H9 (cell line): ENCODE results near the gene HARS1. TPM values are rescaled to one million over a fixed set of nuclear protein-coding genes. Genes with fewer than 3 reads are reported as not detected.

ENCODE experiments used
- DNase-seq: peaks from one replicate; pipeline ENCODE4 v3.0.0-alpha.2; 2017
- H2AFZ ChIP-seq: one replicate; pipeline ENCODE4 v1.6.1; 2013; ENCODE audit warnings: mild to moderate bottlenecking, low read length, control low read depth, moderate library complexity
- H2AK5ac ChIP-seq: 2 replicates; pipeline ENCODE4 v1.6.1; 2013; ENCODE audit warnings: low read length, control low read depth, mixed read lengths; ENCODE audit not compliant: insufficient read length
- H2BK120ac ChIP-seq: one replicate; pipeline ENCODE4 v1.6.1; 2013; ENCODE audit warnings: low read depth, mild to moderate bottlenecking, low read length, control low read depth, inconsistent platforms; ENCODE audit not compliant: poor library complexity, severe bottlenecking
- H2BK12ac ChIP-seq: 2 replicates; pipeline ENCODE4 v1.6.1; 2013; ENCODE audit warnings: low read length, control low read depth, mixed read lengths, low read depth; ENCODE audit not compliant: insufficient read length
- H2BK15ac ChIP-seq: 2 replicates; pipeline ENCODE4 v1.6.1; 2013; ENCODE audit warnings: low read depth, low read length, control low read depth
- H2BK20ac ChIP-seq: one replicate; pipeline ENCODE4 v1.6.1; 2013; ENCODE audit warnings: low read depth, mild to moderate bottlenecking, low read length, control low read depth, inconsistent platforms; ENCODE audit not compliant: poor library complexity, severe bottlenecking
- H2BK5ac ChIP-seq: 2 replicates; pipeline ENCODE4 v1.6.1; 2013; ENCODE audit warnings: low read length, control low read depth, mixed read lengths; ENCODE audit not compliant: insufficient read length
- H3K14ac ChIP-seq: 2 replicates; pipeline ENCODE4 v1.6.1; 2013; ENCODE audit warnings: low read length, control low read depth; ENCODE audit not compliant: insufficient read depth
- H3K18ac ChIP-seq: 2 replicates; pipeline ENCODE4 v1.6.1; 2013; ENCODE audit warnings: low read depth, mild to moderate bottlenecking, mixed read lengths, low read length, control low read depth; ENCODE audit not compliant: insufficient read length
- H3K23ac ChIP-seq: 2 replicates; pipeline ENCODE4 v1.6.1; 2013; ENCODE audit warnings: low read length, control low read depth, mixed read lengths, low read depth; ENCODE audit not compliant: insufficient read length
- H3K23me2 ChIP-seq: 2 replicates; pipeline ENCODE4 v1.6.1; 2013; ENCODE audit warnings: low read depth, mild to moderate bottlenecking, mixed read lengths, low read length, control low read depth; ENCODE audit not compliant: insufficient read length, poor library complexity, severe bottlenecking
- H3K27ac ChIP-seq: 2 replicates; pipeline ENCODE4 v1.5.1; 2013; ENCODE audit warnings: low read length, control low read depth, mixed read lengths, low read depth; ENCODE audit not compliant: insufficient read length
- H3K27me3 ChIP-seq: 2 replicates; pipeline ENCODE4 v1.6.1; 2013; ENCODE audit warnings: low read length, control low read depth, inconsistent platforms; ENCODE audit not compliant: insufficient read depth
- H3K4ac ChIP-seq: 2 replicates; pipeline ENCODE4 v1.6.1; 2013; ENCODE audit warnings: low read depth, mild to moderate bottlenecking, control low read depth, inconsistent platforms, low read length, moderate library complexity
- H3K4me1 ChIP-seq: 2 replicates; pipeline ENCODE4 v1.6.1; 2013; ENCODE audit warnings: low read length, control low read depth, inconsistent platforms; ENCODE audit not compliant: insufficient read depth
- H3K4me2 ChIP-seq: 2 replicates; pipeline ENCODE4 v1.6.1; 2013; ENCODE audit warnings: low read length, control low read depth, mixed read lengths; ENCODE audit not compliant: insufficient read length, insufficient read depth
- H3K56ac ChIP-seq: 2 replicates; pipeline ENCODE4 v1.6.1; 2013; ENCODE audit warnings: low read depth, mild to moderate bottlenecking, mixed read lengths, low read length, control low read depth; ENCODE audit not compliant: insufficient read length
- H3K79me1 ChIP-seq: 2 replicates; pipeline ENCODE4 v1.6.1; 2013; ENCODE audit warnings: low read depth, mild to moderate bottlenecking, moderate library complexity, low read length, control low read depth, inconsistent platforms; ENCODE audit not compliant: insufficient read depth, poor library complexity, severe bottlenecking
- H3K79me2 ChIP-seq: 2 replicates; pipeline ENCODE4 v1.6.1; 2013; ENCODE audit warnings: low read length, control low read depth, inconsistent platforms; ENCODE audit not compliant: insufficient read depth
- H3K9ac ChIP-seq: 2 replicates; pipeline ENCODE4 v1.6.1; 2013; ENCODE audit warnings: low read length, control low read depth, mixed read lengths; ENCODE audit not compliant: insufficient read length; ENCODE audit errors: extremely low read depth
- H3K9me3 ChIP-seq: one replicate; pipeline ENCODE4 v1.6.1; 2013; ENCODE audit warnings: low read depth, low read length, inconsistent platforms; ENCODE audit not compliant: control insufficient read depth
- H3T11ph ChIP-seq: one replicate; pipeline ENCODE4 v1.6.1; 2013; ENCODE audit warnings: mild to moderate bottlenecking, low read length, control low read depth, inconsistent platforms
- H4K20me1 ChIP-seq: one replicate; pipeline ENCODE4 v1.6.1; 2013; ENCODE audit not compliant: control insufficient read depth, insufficient read length, insufficient read depth
- H4K5ac ChIP-seq: 2 replicates; pipeline ENCODE4 v1.6.1; 2013; ENCODE audit warnings: low read depth, mild to moderate bottlenecking, mixed read lengths, low read length, control low read depth; ENCODE audit not compliant: insufficient read length
- H4K8ac ChIP-seq: replicated peaks from 2 replicates; pipeline ENCODE4 v1.6.1; 2013; ENCODE audit warnings: low read length, control low read depth, mixed read lengths, low read depth; ENCODE audit not compliant: insufficient read length
- H4K91ac ChIP-seq: 2 replicates; pipeline ENCODE4 v1.6.1; 2013; ENCODE audit warnings: low read depth, mild to moderate bottlenecking, moderate library complexity, mixed read lengths, low read length, control low read depth; ENCODE audit not compliant: insufficient read length
- H3K27ac Mint-ChIP-seq, 3 experiments: 2 replicates in 2 of 3; 3 replicates in 1 of 3; pipeline ENCODE4 v1.8.0; 2020 to 2021; ENCODE audit warnings: mixed read lengths in 3 of 3, mild to moderate bottlenecking in 1 of 3, moderate library complexity in 1 of 3
- H3K27me3 Mint-ChIP-seq: 2 replicates; pipeline ENCODE4 v1.8.0; 2021; ENCODE audit warnings: low read depth, mild to moderate bottlenecking, moderate library complexity, mixed read lengths
- H3K36me3 Mint-ChIP-seq, 3 experiments: 2 replicates in 2 of 3; 3 replicates in 1 of 3; pipeline ENCODE4 v1.8.0; 2020 to 2021; ENCODE audit warnings: low read depth in 3 of 3, mixed read lengths in 3 of 3; ENCODE audit not compliant: insufficient read depth in 1 of 3
- H3K4me1 Mint-ChIP-seq, 2 experiments: 2 replicates each; pipeline ENCODE4 v1.8.0; 2020; ENCODE audit warnings: mixed read lengths in 2 of 2
- H3K4me3 Mint-ChIP-seq, 2 experiments: 2 replicates in 1 of 2; 3 replicates in 1 of 2; pipeline ENCODE4 v1.8.0; 2020 to 2021; ENCODE audit warnings: mild to moderate bottlenecking in 2 of 2, mixed read lengths in 2 of 2, moderate library complexity in 1 of 2
- H3K9me3 Mint-ChIP-seq, 2 experiments: 2 replicates in 1 of 2; 3 replicates in 1 of 2; pipeline ENCODE4 v1.8.0; 2020; ENCODE audit warnings: mild to moderate bottlenecking in 2 of 2, mixed read lengths in 2 of 2, moderate library complexity in 1 of 2
- CTCF ChIP-seq: fragments of 200-600 bp; sonication (generic); conservative IDR thresholded peaks from 3 replicates; pipeline ENCODE4 v1.8.0; 2021; ENCODE audit warnings: antibody characterized with exemption, mild to moderate bottlenecking
- WGBS: extraction: QIAGEN DNeasy Blood & Tissue Kit; methylation state at CpG from one replicate; pipeline ENCODE4 v1.1.7; 2013; ENCODE audit warnings: missing lambda C conversion rate, low lambda C conversion rate, mixed read lengths; ENCODE audit not compliant: insufficient read length; ENCODE audit errors: extremely low coverage; 5-methylcytosine and 5-hydroxymethylcytosine counted together
- total RNA-seq: library from RNA; stranded (reverse); gene quantifications from 2 replicates; pipeline ENCODE4 v1.2.1, GENCODE V29; 2021

The HARS1 gene
- total RNA-seq, 1 experiment from 2014 or later, result 70.2 TPM

- H3K9ac ChIP-seq, result no peak overlapping the region
- WGBS, result no CpG with 5 or more reads among the region's 2 CpGs
- no peak for TF ChIP-seq CTCF
- no peak overlapping the region for H3K4me2 ChIP-seq
- H4K91ac ChIP-seq, result no peak overlapping the region
- no peak overlapping the region for H3T11ph ChIP-seq
- H3K4me1 ChIP-seq, result no peaks in the 10 kb centered on the region
- H4K8ac ChIP-seq, result no peak overlapping the region
- H3K79me1 ChIP-seq, result no peaks in the 10 kb centered on the region
- H2AK5ac ChIP-seq, result no peak overlapping the region
- no peak overlapping the region for H2BK20ac ChIP-seq
- H4K20me1 ChIP-seq, result no peaks in the 10 kb centered on the region
- no peak overlapping the region for H2BK5ac ChIP-seq
- no peak overlapping the region for H4K5ac ChIP-seq
- Mint-ChIP-seq H3K4me3 (no peak overlapping the region), H3K36me3 (peaks cover 0 to 5% (median 0%) of the 10 kb centered on the region in 3 experiments; a peak in 1 of 7 replicates), H3K9me3 (peaks cover 20 to 25% of the 10 kb centered on the region in 2 experiments), H3K27me3 (peaks cover 5% of the 10 kb centered on the region), H3K4me1 (peaks cover 8 to 9% of the 10 kb centered on the region in 2 experiments), H3K27ac (no peak overlapping the region)
- peaks cover 10% of the 10 kb centered on the region for H3K9me3 ChIP-seq
- no peak overlapping the region for H3K56ac ChIP-seq
- H2AFZ ChIP-seq, result no peak overlapping the region
- no peak overlapping the region for H3K4ac ChIP-seq
- H3K14ac ChIP-seq, result no peak overlapping the region
- no peaks in the 10 kb centered on the region for H3K23me2 ChIP-seq
- no peak overlapping the region for H2BK12ac ChIP-seq
- no peaks in the 10 kb centered on the region for H3K27me3 ChIP-seq
- no peak overlapping the region for H2BK120ac ChIP-seq
- no peak for DNase-seq
- no peak overlapping the region for H2BK15ac ChIP-seq
- no peak overlapping the region for H3K27ac ChIP-seq
- H3K23ac ChIP-seq, result no peak overlapping the region
- H3K79me2 ChIP-seq, result no peaks in the 10 kb centered on the region
- H3K18ac ChIP-seq, result no peak overlapping the region
Measured at GRCh38 chr5:140633501-140633900, 57.7 kb downstream of the HARS1 start.
